Measurements from ENCODE around the gene GPC3.
"Not testable (repeated sequence)": the region's sequence is repeated elsewhere in the genome, so short reads cannot be mapped to it uniquely, and the experiment has no call there.

Gene GPC3

GRCh38 chrX:133834771-133835170 lies 150.6 kb downstream of the GPC3 start:
- no peak for DNase-seq

DNA sequence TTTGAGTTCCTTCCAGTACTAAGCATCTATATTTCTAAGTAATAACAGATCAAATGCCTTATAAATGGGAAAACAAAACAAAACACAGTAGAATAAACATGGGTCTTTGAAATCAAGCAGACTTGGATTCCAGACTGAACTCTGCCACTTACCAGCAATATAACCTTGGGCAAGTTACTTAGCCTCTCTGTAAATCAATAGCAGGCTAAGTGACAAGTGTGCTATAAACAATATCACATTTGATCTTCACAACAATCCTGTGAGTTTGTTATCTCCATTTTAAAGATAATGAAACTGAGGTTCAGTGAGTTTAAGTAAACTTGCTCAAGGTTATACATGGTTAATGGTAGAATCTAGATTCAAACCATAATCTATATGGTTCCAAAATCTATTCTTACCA lies 165.8 kb downstream of the GPC3 start:
- no peak for DNase-seq

DNA sequence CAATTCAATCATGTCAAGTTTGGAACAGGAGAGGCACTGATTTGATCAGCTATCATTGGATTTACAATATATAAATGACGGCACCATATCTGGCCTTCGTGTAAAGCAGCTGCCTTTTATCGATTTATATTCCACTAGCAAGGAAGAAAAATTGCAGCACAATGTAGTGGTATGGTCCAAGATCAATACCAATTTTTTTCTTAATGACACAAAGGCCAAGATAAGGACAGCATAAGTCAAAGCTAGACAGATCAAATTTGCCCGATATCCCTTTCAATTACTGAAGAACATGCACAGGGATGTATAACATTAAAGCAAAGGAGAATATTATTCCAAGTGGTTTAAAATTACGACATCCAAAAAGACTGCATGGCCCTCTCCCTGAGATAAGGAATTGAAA lies 167.4 kb downstream of the GPC3 start:
- no peak for DNase-seq

DNA sequence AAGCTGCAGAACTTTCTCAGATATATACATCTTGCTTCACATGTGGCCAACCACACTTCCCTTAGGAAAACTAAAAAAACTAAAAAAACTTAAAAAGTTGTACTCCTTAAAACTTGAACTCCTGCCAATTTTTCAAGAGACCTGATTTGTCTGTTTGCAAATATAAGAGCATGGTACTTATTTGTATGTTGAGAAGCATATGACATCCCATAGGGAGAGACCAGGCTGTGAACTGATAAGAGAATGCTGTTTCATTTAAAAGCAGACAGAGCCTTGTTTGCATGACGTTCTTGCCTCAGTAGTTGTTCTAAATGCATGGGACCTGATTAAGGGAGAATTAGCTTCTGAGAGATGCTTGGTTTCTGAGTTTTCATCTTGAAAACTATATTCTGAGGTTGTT lies 169.9 kb downstream of the GPC3 start:
- DNase-seq = no peak

DNA sequence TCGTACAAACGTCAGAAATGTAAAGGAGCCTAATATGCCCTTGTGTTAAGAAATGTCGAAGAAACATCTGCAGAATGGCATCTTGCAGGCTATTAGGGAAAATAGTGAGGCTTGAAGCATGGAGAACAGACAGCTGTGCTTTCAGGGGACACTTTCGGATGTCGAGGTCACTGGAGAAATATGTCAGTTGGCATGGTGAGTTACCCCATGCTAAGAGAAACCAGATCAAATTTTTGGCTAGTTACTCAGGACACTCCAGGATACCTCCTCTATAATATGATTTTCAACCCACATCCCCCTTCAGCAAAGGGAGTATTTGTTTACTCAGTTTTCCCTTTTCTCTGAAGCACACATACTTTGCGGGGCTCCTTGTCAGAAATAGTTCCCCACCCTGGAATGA lies 171.4 kb downstream of the GPC3 start:
- no peak for DNase-seq

DNA sequence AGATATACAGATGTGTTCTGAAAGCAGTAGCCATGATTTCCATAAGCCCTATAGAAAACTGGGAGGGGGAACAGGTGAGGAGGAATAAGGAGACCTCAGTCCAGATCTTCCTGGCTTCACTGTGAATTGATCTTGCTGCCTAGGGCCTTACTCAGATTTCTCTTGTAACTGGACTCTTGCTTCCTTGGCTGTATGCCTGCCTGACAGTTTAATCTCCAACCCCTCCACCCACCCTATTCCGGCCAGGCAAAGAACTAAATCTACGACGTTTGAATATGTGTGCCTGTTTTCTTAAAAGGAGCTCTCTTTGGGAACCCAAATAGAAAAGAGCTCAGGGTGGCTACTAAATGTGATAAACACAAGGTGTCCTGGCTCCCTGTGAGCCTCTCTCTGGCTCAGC lies 173.0 kb downstream of the GPC3 start:
- no peak for DNase-seq

DNA sequence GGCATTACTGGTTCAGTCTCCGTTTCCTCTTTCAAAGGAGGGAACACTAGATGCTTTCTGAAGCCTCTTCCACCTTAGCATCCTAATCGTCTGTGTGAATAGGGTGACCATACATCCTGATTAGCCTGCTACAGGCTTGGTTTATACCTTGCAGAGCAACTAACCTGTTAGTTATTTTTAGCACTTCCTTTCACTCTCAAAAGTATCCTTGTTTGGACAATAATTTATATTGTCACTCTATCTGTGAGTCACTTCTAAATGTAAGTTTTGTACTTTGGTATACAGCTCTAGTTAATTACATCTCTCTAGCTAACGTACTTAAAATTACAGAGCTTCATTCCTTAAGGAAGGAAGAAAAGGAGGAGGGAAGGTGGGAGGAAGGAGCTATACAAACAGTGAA lies 174.5 kb downstream of the GPC3 start:
- no peak for DNase-seq

DNA sequence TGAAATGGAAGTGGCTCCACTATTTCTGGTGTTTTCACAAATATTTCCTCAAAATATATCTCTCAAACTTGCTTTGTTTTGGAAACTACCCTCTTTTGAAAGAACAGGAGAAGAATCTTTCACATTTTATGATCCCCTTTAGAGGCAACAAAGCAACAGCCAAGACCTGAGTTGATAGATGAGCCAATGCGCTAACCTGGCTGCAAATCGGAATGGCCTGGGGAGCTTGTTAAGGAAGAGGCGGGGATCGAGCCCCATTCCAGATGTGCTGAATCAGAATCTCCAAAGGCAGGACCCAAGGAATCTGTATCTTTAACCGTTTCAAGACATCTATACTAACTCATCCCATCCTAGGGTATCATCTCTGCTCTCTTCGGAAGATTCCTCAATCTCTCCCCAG lies 181.3 kb downstream of the GPC3 start:
- no peak for DNase-seq

DNA sequence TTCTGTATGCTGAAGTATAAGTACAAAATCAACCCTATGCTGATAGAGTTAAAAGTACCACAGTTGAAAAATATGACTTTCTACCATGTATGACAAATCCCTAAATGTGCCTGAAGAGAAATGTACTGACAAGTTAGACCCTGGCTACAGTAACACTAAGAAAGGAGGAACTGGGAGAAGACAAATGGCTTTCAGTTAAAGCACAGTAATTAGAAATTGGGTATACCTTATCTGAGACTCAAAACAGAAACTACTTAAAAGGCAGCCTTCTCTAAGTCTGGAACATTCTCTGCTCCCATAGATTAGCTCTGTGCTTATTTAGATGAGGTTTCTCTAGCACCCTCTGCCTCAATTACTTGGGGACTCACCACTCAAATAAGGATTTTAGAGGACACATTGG lies 189.1 kb downstream of the GPC3 start:
- no peak for DNase-seq

GRCh38 chrX:133794126-133794525 lies 191.3 kb downstream of the GPC3 start:
- no peak for DNase-seq

- DNase-seq = no peak
Observed at GRCh38 chrX:133793626-133794025, 191.8 kb downstream of the GPC3 start.

GRCh38 chrX:133792198-133792953 lies 193.0 kb downstream of the GPC3 start:
- peak; percentile 64 for DNase-seq

DNA sequence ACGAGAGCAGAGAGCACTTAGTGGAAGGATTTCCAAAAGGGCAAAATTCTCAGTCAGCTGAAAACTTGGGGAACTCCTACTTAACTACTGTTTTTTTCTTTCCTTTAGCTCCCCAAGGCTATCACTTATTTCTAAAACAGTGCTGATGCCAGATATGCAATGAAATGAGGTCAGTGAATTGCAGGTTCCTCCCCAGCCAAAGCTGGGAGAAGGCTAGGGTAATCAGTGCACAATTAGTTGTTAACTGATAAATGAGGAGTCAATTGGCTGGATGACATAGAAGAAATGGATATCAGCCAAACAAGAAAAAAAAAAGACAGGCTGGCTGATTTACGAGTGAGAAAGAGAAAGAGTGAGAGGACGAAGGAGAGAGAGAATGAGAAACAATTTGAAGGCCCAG lies 195.6 kb downstream of the GPC3 start:
- DNase-seq = no peak

DNA sequence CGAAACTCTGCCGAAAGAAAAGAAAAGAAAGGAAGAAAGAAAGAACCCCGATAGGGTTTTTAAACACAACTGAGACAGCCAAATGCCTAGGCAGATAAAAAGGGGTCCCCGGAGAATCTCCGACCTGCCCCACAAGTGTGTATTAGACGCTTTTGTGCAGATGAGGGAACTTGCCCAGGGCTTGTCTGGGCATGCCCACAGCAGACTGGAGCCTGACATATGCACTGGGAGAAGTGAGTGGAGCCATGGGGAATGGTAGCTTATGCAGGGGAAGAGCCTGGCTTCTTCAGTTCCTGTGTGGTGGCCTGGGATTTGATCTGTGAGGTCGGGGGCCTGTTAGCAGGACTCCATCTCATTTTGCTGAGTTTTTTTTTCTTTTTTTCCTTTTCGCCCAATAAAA lies 199.0 kb downstream of the GPC3 start:
- DNase-seq = no peak

DNA sequence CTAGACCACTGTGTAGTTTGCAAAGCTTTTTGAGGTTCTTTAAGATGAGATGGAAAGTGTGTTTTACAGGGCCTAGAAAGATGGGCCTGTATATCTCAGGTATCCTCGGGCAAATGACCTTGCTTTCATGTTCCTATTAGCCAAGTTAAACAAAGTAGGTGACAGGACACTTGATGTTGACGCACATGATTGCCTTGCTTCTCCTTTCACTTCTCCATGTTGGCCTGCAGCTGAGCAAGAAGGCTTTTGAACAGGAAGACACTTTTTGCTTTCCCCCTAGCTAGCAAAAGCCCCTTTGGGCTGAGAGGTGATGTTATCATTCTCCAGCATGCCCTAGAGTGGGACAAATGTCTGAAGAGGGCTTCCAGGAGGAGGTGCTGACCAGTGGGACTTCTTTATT lies 202.1 kb downstream of the GPC3 start:
- no peak for DNase-seq

GRCh38 chrX:133781174-133781573 lies 204.2 kb downstream of the GPC3 start:
- DNase-seq = no peak

DNA sequence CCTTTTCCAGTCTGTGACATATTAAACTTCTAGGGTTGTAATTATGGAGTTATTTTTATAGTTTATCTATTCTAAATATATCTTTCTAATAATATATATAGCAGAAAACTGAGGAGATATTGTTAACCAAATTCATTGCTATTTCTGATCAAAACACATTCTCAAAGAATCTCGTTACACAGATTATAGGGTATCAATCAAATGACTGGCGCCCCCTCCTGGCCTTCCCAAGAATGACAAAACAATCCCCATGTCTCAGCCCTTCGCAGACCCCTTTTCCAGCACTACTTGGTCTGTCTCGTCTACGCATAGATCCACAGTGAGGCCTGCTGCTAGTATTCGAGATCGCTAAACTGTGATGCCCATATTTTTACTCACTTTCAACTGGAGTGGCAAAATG lies 209.3 kb downstream of the GPC3 start:
- no peak for DNase-seq

DNA sequence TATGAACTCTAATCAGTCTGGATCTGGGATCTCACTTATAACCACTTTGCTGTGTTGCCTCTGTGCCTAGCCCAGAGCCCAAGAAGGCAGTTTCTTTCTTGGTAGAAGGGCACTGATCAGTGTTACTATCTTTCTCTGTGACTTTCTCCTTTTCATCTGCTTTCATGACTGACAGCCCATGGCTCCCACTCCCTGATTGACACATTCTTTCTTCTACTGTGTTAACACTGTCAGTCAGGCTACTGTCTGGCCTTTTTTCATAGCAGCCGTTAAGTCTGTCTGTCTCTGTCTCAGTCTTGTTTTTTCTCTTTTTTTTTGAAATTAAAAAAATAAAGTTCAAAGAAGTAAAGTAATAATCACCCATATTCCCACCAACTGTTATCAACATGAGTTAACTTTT lies 210.6 kb downstream of the GPC3 start:
- no peak for DNase-seq

GRCh38 chrX:133771086-133771646 lies 214.2 kb downstream of the GPC3 start:
- no peak for DNase-seq

DNA sequence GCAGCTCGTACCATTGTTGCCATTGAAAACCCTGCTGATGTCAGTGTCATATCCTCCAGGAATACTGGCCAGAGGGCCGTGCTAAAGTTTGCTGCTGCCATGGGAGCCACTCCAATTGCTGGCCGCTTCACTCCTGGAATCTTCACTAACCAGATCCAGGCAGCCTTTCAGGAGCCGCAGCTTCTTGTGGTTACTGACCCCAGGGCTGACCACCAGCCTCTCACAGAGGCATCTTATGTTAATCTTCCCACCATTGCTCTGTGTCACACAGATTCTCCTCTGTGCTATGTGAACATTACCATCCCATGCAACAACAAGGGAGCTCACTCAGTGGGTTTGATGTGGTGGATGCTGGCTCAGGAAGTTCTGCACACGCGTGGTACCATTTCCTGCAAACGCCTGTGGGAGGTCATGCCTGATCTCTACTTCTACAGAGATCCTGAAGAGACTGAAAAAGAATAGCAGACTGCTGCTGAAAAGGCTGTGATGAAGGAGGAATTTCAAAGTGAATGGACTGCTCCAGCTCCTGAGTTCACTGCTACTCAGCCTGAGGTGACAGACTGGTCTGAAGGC lies 222.3 kb downstream of the GPC3 start:
- DNase-seq = not testable (repeated sequence)

DNA sequence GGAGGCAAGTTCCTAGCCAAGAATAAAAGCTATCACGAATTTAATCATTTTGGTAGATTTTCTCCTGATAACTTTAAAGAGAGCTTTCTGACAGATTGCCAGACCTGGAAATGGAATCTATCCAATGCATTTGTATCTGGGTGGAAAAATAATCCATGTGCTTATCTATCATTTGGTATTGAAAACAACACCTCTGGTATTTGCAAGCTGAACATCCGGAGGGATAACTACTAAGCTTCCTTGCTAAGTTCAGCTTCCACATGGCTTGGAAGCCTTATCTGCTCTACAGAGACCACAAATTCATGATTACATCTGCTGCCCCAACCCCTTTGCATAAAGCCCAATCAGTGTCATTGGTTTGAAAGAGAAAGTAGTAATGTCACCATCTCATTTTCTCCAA lies 230.7 kb downstream of the GPC3 start:
- DNase-seq = no peak

GRCh38 chrX:133749951-133750350 lies 235.4 kb downstream of the GPC3 start:
- no peak for DNase-seq

GRCh38 chrX:133749370-133749769 lies 236.0 kb downstream of the GPC3 start:
- DNase-seq = no peak

DNA sequence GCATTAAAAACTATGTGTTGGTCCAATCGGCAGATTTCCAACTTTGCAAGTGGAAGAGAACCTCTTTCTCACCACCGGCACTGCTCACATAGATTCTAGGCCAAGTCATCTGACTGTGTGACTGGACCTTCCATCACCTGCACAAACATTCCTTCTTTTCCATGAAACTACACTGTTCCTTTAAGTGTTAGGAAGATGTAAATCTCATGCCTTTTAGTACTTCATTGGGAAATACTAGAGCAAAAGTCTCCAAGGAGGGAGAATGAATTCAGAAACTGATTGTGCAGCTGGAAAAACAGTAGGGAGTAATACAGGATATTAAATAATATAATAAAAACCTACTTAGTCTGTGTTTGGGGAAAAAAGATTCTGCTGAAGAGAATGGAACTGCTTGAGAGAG lies 238.2 kb downstream of the GPC3 start:
- DNase-seq = no peak

GRCh38 chrX:133746593-133746992 lies 238.8 kb downstream of the GPC3 start:
- no peak for DNase-seq

All from RPMI8226 (cell line).